ENCODE data around the gene STAT2. TPM values are rescaled to one million over a fixed set of nuclear protein-coding genes. Genes with fewer than 3 reads are reported as not detected.
A peak's percentile ranks its signal among the peaks of the same experiment; 100 is the strongest.
"Not testable (repeated sequence)": the region's sequence is repeated elsewhere in the genome, so short reads cannot be mapped to it uniquely, and the experiment has no call there.

Gene STAT2
- total RNA-seq, 6 experiments from 2014 or later, result 82.8 to 182 (median 108) TPM

DNA sequence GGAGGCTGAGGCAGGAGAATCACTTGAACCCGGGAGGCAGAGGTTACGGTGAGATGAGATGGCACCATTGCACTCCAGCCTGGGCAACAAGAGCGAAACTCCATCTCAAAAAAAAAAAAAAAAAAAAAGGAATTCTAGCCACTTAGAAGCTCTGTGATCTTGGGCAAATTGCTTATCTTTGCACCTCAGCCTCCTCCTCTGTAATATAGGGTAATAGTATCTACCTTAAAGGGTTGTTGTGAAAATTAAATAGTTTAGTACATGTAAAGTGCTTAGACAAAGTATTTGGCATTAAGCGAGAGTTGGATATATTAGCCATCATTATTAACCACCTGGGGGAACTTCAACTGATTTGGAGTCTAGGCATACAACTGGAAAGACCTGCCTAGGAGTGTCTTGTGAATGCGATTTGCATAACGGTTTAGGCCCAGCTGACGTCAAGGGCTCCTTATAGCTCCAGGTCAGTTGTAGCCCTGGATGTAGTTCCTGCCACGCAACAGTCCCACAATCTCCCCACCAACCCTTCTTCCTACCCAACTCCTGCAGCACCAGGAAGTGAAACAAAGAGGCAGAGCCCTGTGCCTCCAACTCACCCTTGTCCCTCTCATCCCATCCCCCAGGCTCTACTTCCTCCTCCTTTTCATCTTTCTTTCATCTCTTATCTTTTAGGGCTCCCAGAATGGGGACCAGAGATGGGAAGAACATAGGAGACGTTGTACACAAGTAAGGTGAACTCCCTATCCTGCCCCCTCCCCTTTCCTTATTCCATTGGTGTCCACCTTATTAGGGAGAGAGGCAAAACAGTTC is 23.3 kb downstream of the STAT2 start:
- Histone ChIP-seq H3K9me3 (no peaks in the 10 kb centered on the region), H3K27ac (no peak overlapping the region), H3K4me1 (peaks cover 0 to 14% (median 0%) of the 10 kb centered on the region in 4 donors), H3K36me3 (peaks cover 0 to 1% (median 0%) of the 10 kb centered on the region in 4 donors), H3K4me3 (no peak overlapping the region), H3K27me3 (no peaks in the 10 kb centered on the region)
- DNase-seq (no peak), ATAC-seq (no peak)
- TF ChIP-seq POLR2A (IDR thresholded peaks at IDR 0.05), result no peak
- TF ChIP-seq, protein P1, sequence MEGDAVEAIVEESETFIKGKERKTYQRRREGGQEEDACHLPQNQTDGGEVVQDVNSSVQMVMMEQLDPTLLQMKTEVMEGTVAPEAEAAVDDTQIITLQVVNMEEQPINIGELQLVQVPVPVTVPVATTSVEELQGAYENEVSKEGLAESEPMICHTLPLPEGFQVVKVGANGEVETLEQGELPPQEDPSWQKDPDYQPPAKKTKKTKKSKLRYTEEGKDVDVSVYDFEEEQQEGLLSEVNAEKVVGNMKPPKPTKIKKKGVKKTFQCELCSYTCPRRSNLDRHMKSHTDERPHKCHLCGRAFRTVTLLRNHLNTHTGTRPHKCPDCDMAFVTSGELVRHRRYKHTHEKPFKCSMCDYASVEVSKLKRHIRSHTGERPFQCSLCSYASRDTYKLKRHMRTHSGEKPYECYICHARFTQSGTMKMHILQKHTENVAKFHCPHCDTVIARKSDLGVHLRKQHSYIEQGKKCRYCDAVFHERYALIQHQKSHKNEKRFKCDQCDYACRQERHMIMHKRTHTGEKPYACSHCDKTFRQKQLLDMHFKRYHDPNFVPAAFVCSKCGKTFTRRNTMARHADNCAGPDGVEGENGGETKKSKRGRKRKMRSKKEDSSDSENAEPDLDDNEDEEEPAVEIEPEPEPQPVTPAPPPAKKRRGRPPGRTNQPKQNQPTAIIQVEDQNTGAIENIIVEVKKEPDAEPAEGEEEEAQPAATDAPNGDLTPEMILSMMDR (IDR thresholded peaks at IDR 0.05), result no peak
- intact Hi-C loops (cut with DNase I), result no loop called here
- 80% methylated on average over 6 of the region's 9 CpGs for whole genome bisulfite sequencing (ENCODE audit: insufficient coverage, low coverage, low lambda C conversion rate, missing lambda C conversion rate)

DNA sequence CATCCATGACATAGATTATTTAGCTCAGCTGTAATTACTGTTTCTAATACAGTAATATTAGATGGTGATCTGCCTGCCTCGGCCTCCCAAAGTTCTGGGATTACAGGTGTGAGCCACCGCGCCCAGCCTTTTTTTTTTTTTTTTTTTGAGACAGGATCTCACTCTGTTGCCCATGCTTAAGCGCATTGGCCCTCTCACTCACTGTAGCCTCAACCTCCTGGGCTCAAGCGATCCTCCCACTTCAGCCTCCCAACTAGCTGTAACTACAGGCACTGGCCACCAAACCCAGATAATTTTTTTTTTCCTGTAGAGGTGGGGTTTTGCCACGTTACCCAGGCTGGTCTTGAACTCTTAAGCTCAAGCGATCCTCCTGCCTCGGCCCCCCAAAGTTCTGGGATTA is 24.4 kb downstream of the STAT2 start:
- H3K9me3 ChIP-seq; H3K36me3 ChIP-seq; H3K4me3 ChIP-seq; intact Hi-C loops (cut with DNase I); DNase-seq; ATAC-seq; H3K27ac ChIP-seq; H3K27me3 ChIP-seq: not testable (repeated sequence)
- WGBS (ENCODE audit: insufficient coverage, low coverage, low lambda C conversion rate, missing lambda C conversion rate), result 84% methylated on average over 5 of the region's 8 CpGs
- H3K4me1 ChIP-seq, result peaks cover 0 to 14% (median 0%) of the 10 kb centered on the region in 4 donors

DNA sequence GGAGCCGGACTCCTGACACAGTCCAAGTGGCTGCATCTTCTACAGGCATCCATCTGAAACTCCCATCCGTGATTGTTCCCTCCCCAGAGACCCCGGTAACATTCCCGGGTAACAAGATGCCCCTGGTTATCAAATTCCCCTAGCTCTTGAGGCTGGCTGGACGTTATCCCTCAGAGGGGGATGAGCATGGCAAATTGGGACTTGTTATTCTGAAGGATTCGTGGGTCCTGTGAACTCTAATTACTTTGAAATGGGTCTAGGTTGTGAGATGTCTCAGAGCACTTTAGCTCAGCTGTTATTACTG is 25.5 kb downstream of the STAT2 start:
- Histone ChIP-seq H3K4me1 (peaks cover 0 to 14% (median 0%) of the 10 kb centered on the region in 4 donors), H3K27me3 (no peaks in the 10 kb centered on the region), H3K36me3 (no peaks in the 10 kb centered on the region), H3K27ac (peak overlapping the region; percentile 91 to 94 (median 93)), H3K9me3 (no peaks in the 10 kb centered on the region), H3K4me3 (peak overlapping the region; percentile 53 to 68 (median 57))
- no peak for TF ChIP-seq POLR2A (IDR thresholded peaks at IDR 0.05)
- TF ChIP-seq, protein P1 (IDR thresholded peaks at IDR 0.05), result no peak
- DNase-seq (no peak), ATAC-seq (no peak)
- WGBS (ENCODE audit: insufficient coverage, low coverage, low lambda C conversion rate, missing lambda C conversion rate), result 3% methylated on average over 5 of the region's 6 CpGs
- intact Hi-C loops (cut with DNase I), result no loop called here

DNA sequence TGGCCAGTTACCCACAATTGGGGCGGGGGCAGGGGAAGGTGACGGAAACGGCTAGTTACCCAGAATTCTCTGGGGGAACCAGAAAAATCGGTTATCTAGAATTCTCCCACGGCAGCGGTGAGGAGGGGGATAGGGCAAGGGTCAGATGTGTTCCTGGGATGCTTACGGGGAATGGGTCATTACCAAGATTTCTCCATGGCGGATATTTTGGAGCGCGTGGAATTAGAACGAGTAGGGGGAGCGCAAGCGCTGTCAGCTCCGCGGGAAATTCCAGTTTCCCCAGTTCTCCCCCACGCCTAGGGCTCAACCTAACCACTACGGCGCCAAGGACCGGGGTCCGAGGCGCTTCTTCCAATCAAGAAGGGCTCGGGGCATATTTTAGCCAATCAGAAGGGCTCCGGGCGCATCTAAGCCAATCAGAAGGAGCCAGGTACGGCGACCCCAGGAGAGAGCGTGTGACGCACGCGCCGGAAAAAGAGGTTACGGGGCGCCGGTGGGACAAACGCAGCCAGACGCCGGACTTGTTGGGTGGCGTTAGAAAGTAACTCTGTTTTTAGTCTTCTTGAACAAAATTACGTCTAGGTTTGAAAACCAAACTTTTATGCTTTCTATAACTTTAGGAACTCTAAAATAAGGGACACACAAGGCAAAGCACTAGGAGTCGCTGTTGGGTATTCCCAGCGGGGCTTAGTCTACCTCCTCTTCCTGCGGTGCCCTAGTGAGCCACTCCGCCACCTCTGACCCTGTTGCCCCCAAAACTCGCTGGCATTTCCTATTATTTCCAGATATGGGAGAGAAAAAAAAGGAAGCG is 26.0 kb downstream of the STAT2 start, which contains the start of gene PAN2:
Gene PAN2, minus strand, starts transcription at position 322 of the 811 bp plus-strand sequence. CDS start 906 bp downstream, outside the sequence.
- intact Hi-C loops (cut with DNase I), result no loop called here
- H3K4me3 ChIP-seq, result peak within 1 kb of the TSS; percentile 53 to 68 (median 57)
- H3K9me3 ChIP-seq, result no peaks in the 10 kb centered on the region
- ATAC-seq (peak; percentile 96 to 98 (median 98)), DNase-seq (peak; percentile 94 to 97 (median 95))
- WGBS (ENCODE audit: insufficient coverage, low coverage, low lambda C conversion rate, missing lambda C conversion rate), result 0% methylated on average over 36 of the region's 45 CpGs
- H3K4me1 ChIP-seq, result peaks cover 0 to 16% (median 0%) of the 10 kb centered on the region in 4 donors
- no peaks in the 10 kb centered on the region for H3K36me3 ChIP-seq
- TF ChIP-seq, protein P1 (IDR thresholded peaks at IDR 0.05), result peak; percentile 39 to 50 (median 42)
- TF ChIP-seq POLR2A (IDR thresholded peaks at IDR 0.05), result peak; percentile 86
- peak within 1 kb of the TSS; percentile 91 to 94 (median 93) for H3K27ac ChIP-seq
- no peaks in the 10 kb centered on the region for H3K27me3 ChIP-seq

Data from right lobe of liver (tissue), 6 donors.